Measurements from ENCODE around the gene DSC3.

- TF ChIP-seq, protein P1, sequence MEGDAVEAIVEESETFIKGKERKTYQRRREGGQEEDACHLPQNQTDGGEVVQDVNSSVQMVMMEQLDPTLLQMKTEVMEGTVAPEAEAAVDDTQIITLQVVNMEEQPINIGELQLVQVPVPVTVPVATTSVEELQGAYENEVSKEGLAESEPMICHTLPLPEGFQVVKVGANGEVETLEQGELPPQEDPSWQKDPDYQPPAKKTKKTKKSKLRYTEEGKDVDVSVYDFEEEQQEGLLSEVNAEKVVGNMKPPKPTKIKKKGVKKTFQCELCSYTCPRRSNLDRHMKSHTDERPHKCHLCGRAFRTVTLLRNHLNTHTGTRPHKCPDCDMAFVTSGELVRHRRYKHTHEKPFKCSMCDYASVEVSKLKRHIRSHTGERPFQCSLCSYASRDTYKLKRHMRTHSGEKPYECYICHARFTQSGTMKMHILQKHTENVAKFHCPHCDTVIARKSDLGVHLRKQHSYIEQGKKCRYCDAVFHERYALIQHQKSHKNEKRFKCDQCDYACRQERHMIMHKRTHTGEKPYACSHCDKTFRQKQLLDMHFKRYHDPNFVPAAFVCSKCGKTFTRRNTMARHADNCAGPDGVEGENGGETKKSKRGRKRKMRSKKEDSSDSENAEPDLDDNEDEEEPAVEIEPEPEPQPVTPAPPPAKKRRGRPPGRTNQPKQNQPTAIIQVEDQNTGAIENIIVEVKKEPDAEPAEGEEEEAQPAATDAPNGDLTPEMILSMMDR (IDR thresholded peaks at IDR 0.05; ENCODE audit: insufficient read depth, low read length, poor library complexity, severe bottlenecking) = no peak
- TF ChIP-seq EZH2phosphoT487 (conservative IDR thresholded peaks at IDR 0.05; ENCODE audit: low read length) = no peak
These were observed 97.6 kb downstream of the DSC3 start for GRCh38 chr18:30944773-30945417.
